PC-3 (cell line): ENCODE measurements around the gene KEAP1. TPM values are rescaled to one million over a fixed set of nuclear protein-coding genes. Genes with fewer than 3 reads are reported as not detected.

Source experiments
- ATAC-seq: fragments of 200-7000 bp; cut with Tn5 transposase; 2 replicates; pipeline ENCODE4 v1.9.1; 2020; ENCODE audit warnings: mild to moderate bottlenecking, moderate library complexity
- BruUV-seq: library from RNA; stranded (reverse); fragments of 400-500 nt; replicated peaks from 2 replicates; lab custom pipeline; 2021; lab: Mats Ljungman, UMichigan
- CTCF ChIA-PET: fragments of 300-600 bp; sonication (Branson Sonifier 250); formaldehyde crosslinking; loops from one replicate; lab custom pipeline; 2022; ENCODE audit warnings: antibody characterized with exemption; lab: Charles Lee
- POLR2A ChIA-PET: fragments of 300-600 bp; sonication (Branson Sonifier 250); formaldehyde crosslinking; loops from one replicate; lab custom pipeline; 2022; ENCODE audit warnings: antibody characterized with exemption; ENCODE audit not compliant: unreplicated experiment; lab: Charles Lee
- DNase-seq: peaks from one replicate; pipeline ENCODE4 v3.0.0-alpha.2; 2015
- H2AFZ ChIP-seq: fragments of 300-600 bp; sonication (generic); 2 replicates; pipeline ENCODE4 v1.6.0; 2016; ENCODE audit warnings: antibody characterized with exemption, low read length
- H3F3A ChIP-seq: fragments of 300-600 bp; sonication (generic); one replicate; pipeline ENCODE4 v1.6.0; 2017; ENCODE audit warnings: antibody characterized with exemption, low read length, control low read depth, mild to moderate bottlenecking; ENCODE audit not compliant: unreplicated experiment
- H3K27ac ChIP-seq: fragments of 300-600 bp; sonication (generic); 2 replicates; pipeline ENCODE4 v1.5.1; 2016; ENCODE audit warnings: mild to moderate bottlenecking, low read length
- H3K27me3 ChIP-seq: fragments of 300-600 bp; sonication (generic); 2 replicates; pipeline ENCODE4 v1.6.1; 2016; ENCODE audit warnings: low read length, mixed read lengths
- H3K36me3 ChIP-seq: fragments of 300-600 bp; sonication (generic); 2 replicates; pipeline ENCODE4 v1.6.1; 2016; ENCODE audit warnings: low read depth, mixed run types, low read length, mixed read lengths
- H3K4me1 ChIP-seq: fragments of 300-600 bp; sonication (generic); 2 replicates; pipeline ENCODE4 v1.5.1; 2016; ENCODE audit warnings: low read length; ENCODE audit not compliant: insufficient read depth
- H3K4me2 ChIP-seq: fragments of 300-600 bp; sonication (generic); 2 replicates; pipeline ENCODE4 v1.6.0; 2016; ENCODE audit warnings: low read length
- H3K4me3 ChIP-seq: fragments of 300-600 bp; sonication (generic); 2 replicates; pipeline ENCODE4 v1.5.1; 2016; ENCODE audit warnings: mild to moderate bottlenecking, low read length, mixed read lengths
- H3K79me2 ChIP-seq: fragments of 300-600 bp; sonication (generic); 2 replicates; pipeline ENCODE4 v1.6.1; 2017; ENCODE audit warnings: low read length, mixed read lengths
- H3K9ac ChIP-seq: fragments of 300-600 bp; sonication (generic); 2 replicates; pipeline ENCODE4 v1.6.0; 2016; ENCODE audit warnings: mild to moderate bottlenecking, low read length
- H3K9me2 ChIP-seq: fragments of 300-600 bp; sonication (generic); replicated peaks from 2 replicates; pipeline ENCODE4 v1.6.1; 2016; ENCODE audit warnings: mixed run types, low read length, mixed read lengths
- H3K9me3 ChIP-seq: fragments of 300-600 bp; sonication (generic); 2 replicates; pipeline ENCODE4 v1.6.1; 2016; ENCODE audit warnings: low read length, mixed read lengths
- H4K20me1 ChIP-seq: fragments of 300-600 bp; sonication (generic); 2 replicates; pipeline ENCODE4 v1.6.1; 2016; ENCODE audit warnings: low read length, mixed read lengths
- CTCF ChIP-seq: fragments of 300-600 bp; sonication (generic); conservative IDR thresholded peaks from 2 replicates; pipeline ENCODE4 v1.5.1; 2017; ENCODE audit warnings: antibody characterized with exemption, low read depth, mild to moderate bottlenecking, low read length
- EZH2 ChIP-seq: fragments of 300-600 bp; sonication (generic); IDR thresholded peaks from one replicate; pipeline ENCODE4 v1.6.1; 2017; ENCODE audit warnings: antibody characterized with exemption, mild to moderate bottlenecking, low read length; ENCODE audit not compliant: unreplicated experiment
- EZH2phosphoT487 ChIP-seq: fragments of 300-600 bp; sonication (generic); IDR thresholded peaks from 2 replicates; pipeline ENCODE4 v1.6.1; 2018; ENCODE audit warnings: mild to moderate bottlenecking, antibody characterized with exemption, low read length, borderline replicate concordance
- intact Hi-C: fragments of 100-400 bp; cut with micrococcal nuclease; formaldehyde crosslinking; loops from 2 replicates; pipeline ENCODE4 v1.9.0; 2023
- total RNA-seq: library from RNA; depleted of rRNA; stranded (reverse); fragments of >200 nt; gene quantifications from 2 replicates; pipeline ENCODE4 v1.2.3, GENCODE V29; 2014

The KEAP1 gene
- total RNA-seq, 1 experiment from 2014 or later, result 151 TPM

- no peak overlapping the region for H3K4me3 ChIP-seq
- intact Hi-C loops, result no loop called here
- no peak overlapping the region for H3K27ac ChIP-seq
- H3K36me3 ChIP-seq, result peaks cover 30% of the 10 kb centered on the region
- ChIA-PET POLR2A (no interaction called here), CTCF (interaction anchor here (0.6 kb wide), 1 partner anchor 17 kb away, joined by 3 read pairs; no protein-coding TSS in a partner anchor)
- no peak for DNase-seq
- peaks cover 68% of the 10 kb centered on the region for H3K79me2 ChIP-seq
- ATAC-seq, result no peak
- peaks cover 4% of the 10 kb centered on the region; the same call in 1 of the 2 replicates for H3K4me1 ChIP-seq
- no peaks in the 10 kb centered on the region for H3K9me3 ChIP-seq
- no peaks in the 10 kb centered on the region for H3F3A ChIP-seq
- TF ChIP-seq EZH2phosphoT487, result no peak
- TF ChIP-seq CTCF, result no peak
- no peak for TF ChIP-seq EZH2
- H4K20me1 ChIP-seq, result peaks cover 7% of the 10 kb centered on the region; the same call in 1 of the 2 replicates
- H3K9ac ChIP-seq, result no peak overlapping the region
- no TSS peak for BruUV-seq
- no peak overlapping the region for H3K4me2 ChIP-seq
- H3K9me2 ChIP-seq, result no peaks in the 10 kb centered on the region
- H2AFZ ChIP-seq, result no peak overlapping the region
- no peaks in the 10 kb centered on the region for H3K27me3 ChIP-seq
These were observed 2.9 kb downstream of the KEAP1 start for GRCh38 chr19:10500247-10500592.

GRCh38 chr19:10499550-10500246, 3.5 kb downstream of the KEAP1 start:
- no peak overlapping the region for H2AFZ ChIP-seq
- no TSS peak for BruUV-seq
- H3K4me1 ChIP-seq, result peaks cover 4% of the 10 kb centered on the region; the same call in 1 of the 2 replicates
- DNase-seq, result no peak
- no peak overlapping the region for H3K27ac ChIP-seq
- no peaks in the 10 kb centered on the region for H3K27me3 ChIP-seq
- no peak overlapping the region for H3K4me2 ChIP-seq
- H4K20me1 ChIP-seq, result peaks cover 7% of the 10 kb centered on the region; the same call in 1 of the 2 replicates
- ChIA-PET POLR2A (no interaction called here), CTCF (interaction anchor here (0.6 kb wide), 1 partner anchor 16 kb away, joined by 3 read pairs; no protein-coding TSS in a partner anchor)
- H3K9ac ChIP-seq, result no peak overlapping the region
- no peaks in the 10 kb centered on the region for H3K9me3 ChIP-seq
- no peak overlapping the region for H3K4me3 ChIP-seq
- TF ChIP-seq EZH2phosphoT487, result no peak
- peaks cover 72% of the 10 kb centered on the region for H3K79me2 ChIP-seq
- no peaks in the 10 kb centered on the region for H3F3A ChIP-seq
- ATAC-seq, result no peak
- peaks cover 34% of the 10 kb centered on the region for H3K36me3 ChIP-seq
- intact Hi-C loops, result no loop called here
- H3K9me2 ChIP-seq, result no peaks in the 10 kb centered on the region

- TF ChIP-seq EZH2phosphoT487 (no peak), EZH2 (no peak), CTCF (no peak)
- no TSS peak for BruUV-seq
- Histone ChIP-seq H3K9ac (no peak overlapping the region), H3K4me1 (peaks cover 4% of the 10 kb centered on the region; the same call in 1 of the 2 replicates), H2AFZ (no peak overlapping the region), H3K4me3 (no peak overlapping the region), H3F3A (no peaks in the 10 kb centered on the region), H3K9me2 (no peaks in the 10 kb centered on the region), H3K27ac (no peak overlapping the region), H3K4me2 (no peak overlapping the region), H3K9me3 (no peaks in the 10 kb centered on the region), H3K36me3 (peaks cover 38% of the 10 kb centered on the region), H4K20me1 (peaks cover 7% of the 10 kb centered on the region; the same call in 1 of the 2 replicates), H3K27me3 (no peaks in the 10 kb centered on the region), H3K79me2 (peaks cover 71% of the 10 kb centered on the region)
- DNase-seq (no peak), ATAC-seq (no peak)
- intact Hi-C loops, result no loop called here
- CTCF ChIA-PET, result no interaction called here
- POLR2A ChIA-PET, result no interaction called here
These were observed 5.8 kb downstream of the KEAP1 start for GRCh38 chr19:10497371-10497770.
